Stomach smooth muscle (tissue), 2 donors: ENCODE measurements around the gene QSER1.
"Not testable (repeated sequence)": the region's sequence is repeated elsewhere in the genome, so short reads cannot be mapped to it uniquely, and the experiment has no call there.

ENCODE experiments used
- H3K27ac ChIP-seq: one replicate; pipeline ENCODE4 v1.7.0; 2013; ENCODE audit warnings: mild to moderate bottlenecking, low read length, inconsistent platforms
- H3K27me3 ChIP-seq, 2 donors: one replicate each; pipeline ENCODE4 v1.7.0; 2013; ENCODE audit warnings: low read length in 2 of 2; ENCODE audit not compliant: insufficient read depth in 2 of 2, control insufficient read depth in 1 of 2
- H3K36me3 ChIP-seq, 2 donors: one replicate each; pipeline ENCODE4 v1.7.0; 2013; ENCODE audit warnings: low read length in 2 of 2; ENCODE audit not compliant: control insufficient read depth in 2 of 2, insufficient read depth in 2 of 2
- H3K4me1 ChIP-seq: one replicate; pipeline ENCODE4 v1.7.0; 2013; ENCODE audit warnings: low read length; ENCODE audit not compliant: control insufficient read depth, insufficient read depth
- H3K4me3 ChIP-seq, 2 donors: one replicate each; pipeline ENCODE4 v1.7.0; 2013; ENCODE audit warnings: low read length in 2 of 2
- H3K9ac ChIP-seq, 2 donors: one replicate each; pipeline ENCODE4 v1.7.0; 2013; ENCODE audit warnings: low read length in 2 of 2, mild to moderate bottlenecking in 1 of 2
- H3K9me3 ChIP-seq, 2 donors: one replicate each; pipeline ENCODE4 v1.7.0; 2013; ENCODE audit warnings: low read length in 2 of 2; ENCODE audit not compliant: control insufficient read depth in 2 of 2
- donor health status: healthy.
- donor health status: Pancreatic carcinoma.

QSER1 gene

DNA sequence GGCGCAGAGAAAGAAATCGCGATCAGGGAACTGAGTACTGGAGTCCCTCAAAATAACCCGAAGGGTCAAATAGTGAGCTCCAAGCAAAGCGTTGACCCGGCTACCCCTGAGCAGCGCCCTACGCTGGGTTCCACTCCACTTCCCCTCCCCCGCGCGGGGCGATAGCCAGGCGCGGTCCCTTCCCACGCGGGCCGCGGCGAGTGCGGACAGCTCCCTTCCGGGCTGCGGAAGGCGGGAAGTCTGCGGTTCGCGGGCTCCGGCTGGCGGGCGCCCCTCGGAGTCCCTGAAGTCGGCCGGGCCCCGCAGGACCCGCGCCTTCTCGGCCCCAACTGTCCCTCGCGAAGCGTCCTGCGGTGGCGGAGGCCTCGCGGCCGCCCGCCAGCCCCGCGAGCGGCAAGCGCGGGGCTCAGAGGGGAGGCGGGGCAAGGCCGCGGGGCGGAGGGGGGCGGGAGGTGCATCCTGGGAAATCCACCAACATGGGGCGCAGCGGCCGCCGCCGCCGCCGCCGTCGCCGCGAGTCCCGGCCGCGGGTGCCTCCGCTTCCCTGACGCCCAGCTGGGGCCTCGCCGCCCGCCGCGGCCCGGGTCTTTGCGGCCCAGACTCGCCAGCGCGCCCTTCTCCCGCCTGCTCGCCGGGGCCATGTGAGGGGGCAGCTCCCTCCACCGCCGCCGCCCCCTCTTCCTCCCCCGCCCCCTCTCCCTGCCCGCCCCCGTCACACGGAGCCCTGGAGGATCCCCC lies at the start of gene QSER1:
QSER1 (plus strand) TSS at position 457 of the 738 bp plus-strand sequence. CDS start 315 bp downstream, outside the sequence.
- Histone ChIP-seq H3K4me3 (peak within 1 kb of the TSS; percentile 89 to 95), H3K9me3 (no peaks in the 10 kb centered on the region), H3K9ac (peak within 1 kb of the TSS; percentile 87 to 94), H3K36me3 (no peaks in the 10 kb centered on the region), H3K4me1 (peaks cover 7% of the 10 kb centered on the region), H3K27ac (peak within 1 kb of the TSS; percentile 75), H3K27me3 (no peaks in the 10 kb centered on the region)

DNA sequence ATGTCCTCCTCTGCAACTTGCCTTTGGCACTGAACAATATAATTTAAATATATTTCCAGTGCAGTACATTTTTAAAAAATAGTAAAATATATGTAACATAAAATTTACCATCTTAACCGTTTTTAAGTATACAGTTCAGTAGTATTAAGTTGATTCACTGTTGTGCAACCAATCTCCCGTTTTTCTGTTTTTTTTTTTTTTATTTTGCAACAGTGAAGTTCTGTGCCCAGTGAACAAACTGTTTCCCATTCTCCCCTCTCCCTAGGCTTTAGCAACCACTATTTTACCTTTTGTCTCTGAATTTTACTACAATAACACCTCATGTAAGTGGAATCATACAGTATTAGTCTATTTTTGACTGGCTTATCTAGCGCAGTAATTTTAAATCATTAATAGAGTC lies 49.1 kb upstream of the QSER1 start:
- H3K4me3 ChIP-seq, result no peak overlapping the region

DNA sequence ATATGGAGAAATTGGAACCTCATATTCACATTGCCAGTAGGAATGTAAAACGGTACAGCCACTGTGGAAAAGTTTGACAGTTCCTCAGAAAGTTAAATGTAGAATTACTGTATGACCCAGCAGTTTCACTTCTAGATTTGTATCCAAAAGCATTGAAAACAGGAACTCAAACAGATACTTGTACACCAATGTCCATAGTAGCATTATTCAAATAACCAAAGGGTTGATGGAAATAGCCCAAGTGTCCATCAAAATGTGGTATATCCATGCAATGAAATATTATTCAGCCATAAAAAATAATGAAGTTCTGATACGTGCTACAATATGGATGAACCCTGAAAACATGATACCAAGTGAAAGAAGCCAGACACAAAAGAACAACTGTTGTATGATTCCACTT lies 45.1 kb upstream of the QSER1 start:
- H3K4me1 ChIP-seq, result no peaks in the 10 kb centered on the region
- no peaks in the 10 kb centered on the region for H3K9me3 ChIP-seq
- no peaks in the 10 kb centered on the region for H3K36me3 ChIP-seq
- no peak overlapping the region for H3K4me3 ChIP-seq
- H3K27me3 ChIP-seq, result no peaks in the 10 kb centered on the region
- no peak overlapping the region for H3K9ac ChIP-seq
- H3K27ac ChIP-seq, result no peak overlapping the region

More for the DNA sequence above, 49.1 kb upstream of the QSER1 start:
- no peaks in the 10 kb centered on the region for H3K4me1 ChIP-seq
- no peak overlapping the region for H3K27ac ChIP-seq
- no peaks in the 10 kb centered on the region for H3K27me3 ChIP-seq
- no peak overlapping the region for H3K9ac ChIP-seq
- H3K9me3 ChIP-seq, result no peaks in the 10 kb centered on the region
- H3K36me3 ChIP-seq, result no peaks in the 10 kb centered on the region

DNA sequence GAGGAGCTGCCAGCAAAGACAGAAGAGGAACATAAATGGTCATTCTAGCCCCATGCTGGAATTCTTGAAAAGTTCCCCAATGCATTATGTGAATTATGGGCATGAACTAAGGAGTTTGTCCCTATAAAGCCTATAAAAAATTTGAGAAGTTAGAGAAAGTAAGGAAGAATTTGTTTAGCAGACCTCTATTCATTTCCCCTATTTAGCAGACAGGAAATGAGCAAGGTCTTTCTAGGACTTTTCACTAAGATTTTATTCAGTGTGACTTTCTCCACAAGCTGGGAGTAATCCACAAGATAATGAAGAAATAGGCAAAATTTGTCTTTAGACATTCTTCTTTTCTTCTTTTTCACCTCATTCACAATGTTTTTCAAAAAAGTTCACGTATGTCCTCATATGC lies 42.9 kb upstream of the QSER1 start:
- H3K27ac ChIP-seq, result no peak overlapping the region
- no peak overlapping the region for H3K9ac ChIP-seq
- H3K4me1 ChIP-seq, result no peaks in the 10 kb centered on the region
- no peak overlapping the region for H3K4me3 ChIP-seq
- no peaks in the 10 kb centered on the region for H3K36me3 ChIP-seq
- H3K9me3 ChIP-seq, result no peaks in the 10 kb centered on the region
- H3K27me3 ChIP-seq, result no peaks in the 10 kb centered on the region

DNA sequence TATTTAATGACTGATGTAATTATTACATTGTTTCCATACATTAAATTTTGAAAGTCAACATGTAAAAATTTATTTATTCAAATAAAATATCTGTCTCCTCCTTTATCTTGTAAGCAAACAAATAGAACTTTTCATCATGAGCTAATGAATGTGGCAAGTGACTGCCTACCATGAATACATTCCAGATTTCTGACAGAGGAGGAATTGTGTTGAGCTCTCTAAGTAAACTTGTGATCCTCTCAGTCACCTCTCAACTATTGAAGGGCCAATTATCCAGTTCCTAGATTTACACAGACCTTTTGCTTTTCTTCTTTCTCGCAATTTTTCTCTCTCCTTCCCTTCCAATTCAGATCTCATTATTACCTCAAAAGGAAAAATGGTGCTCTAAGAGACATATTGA lies 41.4 kb upstream of the QSER1 start:
- Histone ChIP-seq H3K9me3 (no peaks in the 10 kb centered on the region), H3K4me3 (no peak overlapping the region), H3K27ac (no peak overlapping the region), H3K36me3 (no peaks in the 10 kb centered on the region), H3K27me3 (no peaks in the 10 kb centered on the region), H3K4me1 (no peaks in the 10 kb centered on the region), H3K9ac (no peak overlapping the region)

DNA sequence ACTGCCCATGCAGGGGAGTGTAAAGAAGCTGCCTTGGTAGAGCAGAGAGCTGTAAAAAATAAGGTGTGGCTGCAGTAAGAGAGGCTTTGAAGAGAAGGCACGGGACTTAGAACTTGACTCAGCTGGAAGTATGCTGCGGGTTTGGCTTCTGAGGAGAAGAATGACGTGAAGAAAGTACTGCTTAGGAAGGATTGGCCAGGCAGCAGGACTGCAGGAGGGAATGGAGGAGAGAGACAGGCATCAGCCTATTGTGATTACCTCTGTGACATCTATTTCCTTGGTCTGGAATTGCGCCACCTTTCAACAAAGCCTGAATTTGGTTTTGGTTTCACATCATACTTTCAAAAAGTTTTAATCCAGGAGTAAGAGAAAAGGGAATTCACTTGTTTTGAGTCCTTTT lies 40.4 kb upstream of the QSER1 start:
- H3K27ac ChIP-seq, result no peak overlapping the region
- H3K9ac ChIP-seq, result no peak overlapping the region
- no peaks in the 10 kb centered on the region for H3K36me3 ChIP-seq
- no peaks in the 10 kb centered on the region for H3K9me3 ChIP-seq
- no peak overlapping the region for H3K4me3 ChIP-seq
- H3K27me3 ChIP-seq, result no peaks in the 10 kb centered on the region
- no peaks in the 10 kb centered on the region for H3K4me1 ChIP-seq

DNA sequence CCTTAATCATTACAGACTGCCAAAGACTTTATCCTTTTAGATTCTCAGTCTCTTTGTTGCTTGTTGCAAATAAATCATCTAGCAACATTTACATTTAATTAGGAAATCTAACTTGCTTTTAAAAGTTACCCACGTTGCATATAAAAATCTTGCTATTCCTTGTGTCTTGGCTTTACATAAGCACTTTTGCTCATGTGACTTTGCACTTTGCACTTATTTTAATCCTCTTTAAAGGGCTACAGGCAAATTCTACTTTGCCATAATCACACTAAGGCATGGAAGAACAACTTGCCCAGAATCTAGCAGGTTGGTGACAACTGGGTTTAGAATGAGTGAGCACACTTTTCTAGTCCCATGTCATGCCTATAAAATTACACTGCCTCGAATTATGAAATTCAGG lies 37.0 kb upstream of the QSER1 start:
- H3K4me3 ChIP-seq, result no peak overlapping the region
- H3K27me3 ChIP-seq, result no peaks in the 10 kb centered on the region
- no peaks in the 10 kb centered on the region for H3K36me3 ChIP-seq
- H3K9ac ChIP-seq, result no peak overlapping the region
- H3K27ac ChIP-seq, result no peak overlapping the region
- H3K9me3 ChIP-seq, result no peaks in the 10 kb centered on the region
- H3K4me1 ChIP-seq, result no peaks in the 10 kb centered on the region

DNA sequence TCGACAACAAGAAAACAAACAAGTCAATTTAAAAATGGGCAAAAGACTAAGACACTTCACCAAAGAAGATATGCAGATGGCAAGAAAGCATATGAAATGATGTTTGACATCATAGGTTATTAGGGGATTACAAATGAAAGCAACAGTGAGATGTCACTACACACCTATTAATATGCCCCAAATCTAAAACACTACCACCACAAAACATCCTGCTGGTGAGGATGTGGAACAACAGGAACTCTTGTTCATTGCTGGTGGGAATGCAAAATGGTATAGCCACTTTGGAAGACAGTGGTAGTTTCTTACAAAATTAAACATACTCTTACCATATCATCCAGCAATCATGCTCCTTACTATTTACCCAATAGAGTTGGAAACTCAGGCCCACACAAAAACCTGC lies 33.9 kb upstream of the QSER1 start:
- H3K4me1 ChIP-seq, result no peaks in the 10 kb centered on the region
- no peak overlapping the region for H3K9ac ChIP-seq
- H3K27me3 ChIP-seq, result no peaks in the 10 kb centered on the region
- no peak overlapping the region for H3K4me3 ChIP-seq
- H3K36me3 ChIP-seq, result no peaks in the 10 kb centered on the region
- no peaks in the 10 kb centered on the region for H3K9me3 ChIP-seq
- no peak overlapping the region for H3K27ac ChIP-seq

DNA sequence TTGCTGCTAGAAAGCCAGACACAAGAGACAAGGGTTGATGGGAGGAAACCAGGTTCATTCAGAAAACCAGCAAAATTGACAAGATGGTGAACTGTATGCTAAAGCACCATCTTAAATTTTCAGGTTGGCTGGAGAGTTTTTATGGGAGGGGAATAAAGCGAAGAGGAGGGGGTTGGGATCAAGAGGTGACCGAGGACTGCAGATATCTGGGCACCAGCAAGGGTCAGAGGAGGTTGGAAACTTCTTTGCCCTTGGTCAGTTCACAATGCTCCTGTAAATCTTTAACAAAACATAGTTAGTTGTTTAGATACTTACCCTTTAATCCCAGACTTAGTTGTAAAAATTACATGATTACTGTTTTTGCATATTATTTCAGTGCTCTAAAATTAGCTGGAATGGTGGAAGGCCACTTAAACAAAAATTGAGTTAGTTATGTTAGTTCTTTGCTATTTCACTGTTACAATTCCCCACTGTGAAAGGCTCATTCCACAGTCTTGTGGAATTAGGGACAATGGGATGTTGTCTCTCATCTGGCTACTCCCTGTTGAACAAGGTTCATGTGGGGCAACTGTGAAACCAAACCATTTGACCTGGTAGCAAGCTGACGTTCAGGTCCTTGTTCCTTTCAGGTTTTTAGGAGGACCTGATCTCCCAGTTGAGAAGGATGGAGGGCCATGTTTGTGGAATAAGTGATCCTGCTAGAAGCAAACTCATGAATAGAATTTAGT lies 30.6 kb upstream of the QSER1 start:
- Histone ChIP-seq H3K27me3 (no peaks in the 10 kb centered on the region), H3K9me3 (no peaks in the 10 kb centered on the region), H3K36me3 (no peaks in the 10 kb centered on the region), H3K4me1 (no peaks in the 10 kb centered on the region), H3K9ac (no peak overlapping the region), H3K4me3 (no peak overlapping the region), H3K27ac (no peak overlapping the region)

DNA sequence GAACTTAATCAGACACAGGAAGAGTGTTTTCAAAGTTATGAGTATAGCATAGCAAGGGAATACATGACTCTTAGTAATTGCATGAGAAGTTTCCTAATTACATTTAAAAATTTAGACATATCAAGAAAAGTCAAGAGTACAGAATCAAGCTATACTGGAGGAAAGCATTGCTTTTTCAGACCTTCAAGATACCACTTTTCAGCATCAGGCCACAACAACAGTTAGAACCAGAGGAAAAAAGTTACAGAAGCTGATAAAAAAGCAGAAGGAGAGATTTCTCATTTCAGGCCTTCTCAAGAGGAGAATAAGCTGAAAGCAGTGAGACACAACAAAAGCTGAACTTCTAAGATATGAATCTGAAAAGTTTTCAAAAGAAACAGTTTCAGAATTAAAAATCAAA lies 28.1 kb upstream of the QSER1 start:
- Histone ChIP-seq H3K9ac (no peak overlapping the region), H3K9me3 (no peaks in the 10 kb centered on the region), H3K36me3 (no peaks in the 10 kb centered on the region), H3K4me3 (no peak overlapping the region), H3K4me1 (no peaks in the 10 kb centered on the region), H3K27ac (no peak overlapping the region), H3K27me3 (no peaks in the 10 kb centered on the region)

DNA sequence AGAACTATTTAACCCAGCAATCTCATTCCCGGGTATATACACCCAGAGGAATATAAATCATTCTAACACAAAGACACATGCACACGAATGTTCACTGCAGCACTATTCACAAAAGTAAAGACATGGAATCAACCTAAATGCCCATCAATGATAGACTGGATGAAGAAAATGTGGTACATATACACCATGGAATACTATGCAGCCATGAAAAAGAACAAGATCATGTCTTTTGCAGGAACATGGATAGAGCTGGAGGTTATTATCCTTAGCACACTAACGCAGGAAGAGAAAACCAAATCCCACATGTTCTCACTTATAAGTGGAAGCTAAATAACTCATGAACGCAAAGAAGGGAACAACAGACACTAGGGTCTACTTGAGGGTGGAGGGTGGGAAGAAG lies 23.9 kb upstream of the QSER1 start:
- not testable (repeated sequence) for H3K9me3 ChIP-seq, H3K27me3 ChIP-seq, H3K27ac ChIP-seq, H3K9ac ChIP-seq, H3K36me3 ChIP-seq, H3K4me3 ChIP-seq, H3K4me1 ChIP-seq
